ENCODE measurements around the gene TUBA3E. TPM values are rescaled to one million over a fixed set of nuclear protein-coding genes. Genes with fewer than 3 reads are reported as not detected.

The TUBA3E gene
- polyA plus RNA-seq, 1 donor (not counting 4 experiments of a cell fraction or from before 2014, with no cell fraction given), result not detected

DNA sequence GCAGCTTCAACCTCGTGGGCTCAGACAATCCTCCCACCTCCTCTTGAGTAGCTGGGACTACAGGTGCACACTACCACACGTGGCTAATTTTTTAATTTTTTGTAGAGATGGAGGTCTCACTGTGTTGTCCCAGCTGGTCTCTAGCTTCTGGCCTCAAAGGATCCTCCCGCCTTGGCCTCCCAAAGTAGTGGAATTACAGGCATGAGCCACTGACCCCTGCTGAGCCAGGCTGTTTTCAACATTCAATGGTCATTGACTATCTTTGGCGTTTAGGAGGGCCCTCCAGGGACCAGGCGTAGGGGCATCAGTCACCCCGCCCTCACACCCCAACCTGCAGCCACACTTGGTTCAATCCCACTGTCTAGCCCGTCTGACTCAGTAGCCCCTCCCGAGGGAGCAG is 11.0 kb downstream of the TUBA3E start:
- peaks cover 4% of the 10 kb centered on the region for H3K9me1 ChIP-seq (ENCODE audit: control insufficient read depth, extremely low read depth, insufficient read depth, low read length)
- no peaks in the 10 kb centered on the region for H3K27me3 ChIP-seq (ENCODE audit: control insufficient read depth, extremely low read depth, insufficient read depth, low read length)
- H3K36me3 ChIP-seq (ENCODE audit: control insufficient read depth in 2 of 2, extremely low read depth in 1 of 2, insufficient read depth in 2 of 2, low read length in 2 of 2), result peaks cover 1 to 9% of the 10 kb centered on the region in 2 experiments
- no peak for FAIRE-seq
- no peaks in the 10 kb centered on the region for H3K9me3 ChIP-seq (ENCODE audit: control insufficient read depth, low read depth, low read length)
- no peak overlapping the region for H2AFZ ChIP-seq (ENCODE audit: control insufficient read depth, low read length)
- dilution Hi-C loops (cut with MboI; ENCODE audit: extremely low pct_ligation_motif_present, low sequenced_read_pairs), result no loop called here
- no peak overlapping the region for H3K9ac ChIP-seq (ENCODE audit: control insufficient read depth, extremely low read depth, insufficient read depth, low read length)
- no peak overlapping the region for H3K4me2 ChIP-seq (ENCODE audit: control insufficient read depth, extremely low read depth, insufficient read depth, low read depth, low read length)
- TF ChIP-seq, protein P1, sequence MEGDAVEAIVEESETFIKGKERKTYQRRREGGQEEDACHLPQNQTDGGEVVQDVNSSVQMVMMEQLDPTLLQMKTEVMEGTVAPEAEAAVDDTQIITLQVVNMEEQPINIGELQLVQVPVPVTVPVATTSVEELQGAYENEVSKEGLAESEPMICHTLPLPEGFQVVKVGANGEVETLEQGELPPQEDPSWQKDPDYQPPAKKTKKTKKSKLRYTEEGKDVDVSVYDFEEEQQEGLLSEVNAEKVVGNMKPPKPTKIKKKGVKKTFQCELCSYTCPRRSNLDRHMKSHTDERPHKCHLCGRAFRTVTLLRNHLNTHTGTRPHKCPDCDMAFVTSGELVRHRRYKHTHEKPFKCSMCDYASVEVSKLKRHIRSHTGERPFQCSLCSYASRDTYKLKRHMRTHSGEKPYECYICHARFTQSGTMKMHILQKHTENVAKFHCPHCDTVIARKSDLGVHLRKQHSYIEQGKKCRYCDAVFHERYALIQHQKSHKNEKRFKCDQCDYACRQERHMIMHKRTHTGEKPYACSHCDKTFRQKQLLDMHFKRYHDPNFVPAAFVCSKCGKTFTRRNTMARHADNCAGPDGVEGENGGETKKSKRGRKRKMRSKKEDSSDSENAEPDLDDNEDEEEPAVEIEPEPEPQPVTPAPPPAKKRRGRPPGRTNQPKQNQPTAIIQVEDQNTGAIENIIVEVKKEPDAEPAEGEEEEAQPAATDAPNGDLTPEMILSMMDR (optimal IDR thresholded peaks at IDR 0.05 in 1 of 3, IDR thresholded peaks at IDR 0.05 in 1 of 3, conservative IDR thresholded peaks at IDR 0.05 in 1 of 3; ENCODE audit: extremely low read depth in 1 of 3, insufficient read depth in 2 of 3, low read length in 3 of 3), result no peak
- TF ChIP-seq EZH2 (IDR thresholded peaks at IDR 0.05; ENCODE audit: low read length), result no peak
- no peak for DNase-seq (ENCODE audit: low read depth, low spot score)
- no peak overlapping the region for H3K4me3 ChIP-seq (ENCODE audit: control insufficient read depth in 2 of 3, extremely low read depth in 1 of 3, insufficient read depth in 2 of 3, low read depth in 1 of 3, low read length in 3 of 3)
- H4K20me1 ChIP-seq (ENCODE audit: control insufficient read depth, extremely low read depth, insufficient read depth, low read length), result no peaks in the 10 kb centered on the region
- peaks cover 7% of the 10 kb centered on the region for H3K4me1 ChIP-seq (ENCODE audit: control insufficient read depth, extremely low read depth, insufficient read depth, low read length)
- H3K79me2 ChIP-seq (ENCODE audit: control insufficient read depth, insufficient read depth, low read length), result peaks cover 30% of the 10 kb centered on the region
- no peak overlapping the region for H3K27ac ChIP-seq (ENCODE audit: control insufficient read depth, insufficient read depth, low read length)

DNA sequence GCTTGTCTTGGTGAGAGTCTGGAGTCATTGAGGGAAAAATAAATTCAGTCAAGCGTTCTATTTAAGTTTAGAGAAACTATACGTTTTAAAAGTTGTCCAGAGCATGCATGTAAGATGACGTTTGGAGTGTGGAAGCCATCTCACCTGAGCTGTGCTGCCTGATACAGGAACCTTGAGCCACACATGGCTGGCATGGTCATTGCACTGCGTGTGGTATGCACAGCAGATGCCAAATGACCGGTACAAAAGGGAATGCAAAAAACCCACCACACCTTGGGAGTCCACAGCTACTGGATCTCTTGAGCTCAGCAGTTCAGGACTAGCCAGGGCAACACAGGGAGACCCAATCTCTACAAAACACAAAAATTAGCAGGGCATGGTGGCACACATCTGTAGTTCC is 11.8 kb downstream of the TUBA3E start:
- H3K4me3 ChIP-seq (ENCODE audit: control insufficient read depth in 2 of 3, extremely low read depth in 1 of 3, insufficient read depth in 2 of 3, low read depth in 1 of 3, low read length in 3 of 3), result no peak overlapping the region
- no peak for TF ChIP-seq EZH2 (IDR thresholded peaks at IDR 0.05; ENCODE audit: low read length)
- TF ChIP-seq, protein P1 (optimal IDR thresholded peaks at IDR 0.05 in 1 of 3, IDR thresholded peaks at IDR 0.05 in 1 of 3, conservative IDR thresholded peaks at IDR 0.05 in 1 of 3; ENCODE audit: extremely low read depth in 1 of 3, insufficient read depth in 2 of 3, low read length in 3 of 3), result no peak
- dilution Hi-C loops (cut with MboI; ENCODE audit: extremely low pct_ligation_motif_present, low sequenced_read_pairs), result no loop called here
- H3K9me3 ChIP-seq (ENCODE audit: control insufficient read depth, low read depth, low read length), result no peaks in the 10 kb centered on the region
- no peak overlapping the region for H3K27ac ChIP-seq (ENCODE audit: control insufficient read depth, insufficient read depth, low read length)
- FAIRE-seq (no peak), DNase-seq (ENCODE audit: low read depth, low spot score) (no peak)
- H3K36me3 ChIP-seq (ENCODE audit: control insufficient read depth in 2 of 2, extremely low read depth in 1 of 2, insufficient read depth in 2 of 2, low read length in 2 of 2), result peaks cover 1 to 9% of the 10 kb centered on the region in 2 experiments
- H2AFZ ChIP-seq (ENCODE audit: control insufficient read depth, low read length), result no peak overlapping the region
- no peak overlapping the region for H3K4me2 ChIP-seq (ENCODE audit: control insufficient read depth, extremely low read depth, insufficient read depth, low read depth, low read length)
- peaks cover 31% of the 10 kb centered on the region for H3K79me2 ChIP-seq (ENCODE audit: control insufficient read depth, insufficient read depth, low read length)
- no peaks in the 10 kb centered on the region for H3K27me3 ChIP-seq (ENCODE audit: control insufficient read depth, extremely low read depth, insufficient read depth, low read length)
- H4K20me1 ChIP-seq (ENCODE audit: control insufficient read depth, extremely low read depth, insufficient read depth, low read length), result no peaks in the 10 kb centered on the region
- H3K4me1 ChIP-seq (ENCODE audit: control insufficient read depth, extremely low read depth, insufficient read depth, low read length), result peaks cover 7% of the 10 kb centered on the region
- peaks cover 4% of the 10 kb centered on the region for H3K9me1 ChIP-seq (ENCODE audit: control insufficient read depth, extremely low read depth, insufficient read depth, low read length)
- no peak overlapping the region for H3K9ac ChIP-seq (ENCODE audit: control insufficient read depth, extremely low read depth, insufficient read depth, low read length)

All from keratinocyte (primary cell).